HepG2 (cell line): ENCODE results near the gene MRNIP. TPM values are rescaled to one million over a fixed set of nuclear protein-coding genes. Genes with fewer than 3 reads are reported as not detected.

ENCODE experiments used
- ATAC-seq: fragments of 200-7000 bp; cut with Tn5 transposase; 3 replicates; pipeline ENCODE4 v1.9.1; 2020; ENCODE audit warnings: mild to moderate bottlenecking, moderate library complexity
- BruUV-seq: library from RNA; stranded (reverse); fragments of 400-500 nt; replicated peaks from 2 replicates; lab custom pipeline; 2021; lab: Mats Ljungman, UMichigan
- CTCF ChIA-PET: fragments of 300-600 bp; formaldehyde crosslinking; extraction: SDS; loops from one replicate; lab custom pipeline; 2021; ENCODE audit warnings: low total read pairs, inconsistent platforms, low intra/inter-chr PET ratio; lab: Yijun Ruan, JAX
- POLR2A ChIA-PET: fragments of 350-600 bp; sonication (Branson Sonifier 250); formaldehyde crosslinking; loops from one replicate; lab custom pipeline; 2020; ENCODE audit warnings: antibody characterized with exemption, inconsistent platforms; lab: Yijun Ruan, JAX
- DNase-seq: peaks from one replicate; pipeline ENCODE4 v3.0.0-alpha.2; 2015; ENCODE audit warnings: low spot score
- FAIRE-seq: peaks from 3 replicates; lab custom pipeline; 2011; peaks lifted over from hg19 to GRCh38; lab: Jason Lieb, UNC
- H2AFZ ChIP-seq: one replicate; pipeline ENCODE4 v1.6.1; 2011; ENCODE audit warnings: low read length, inconsistent platforms
- H3K27ac ChIP-seq: fragments of 300-600 bp; 3 replicates; pipeline ENCODE4 v1.8.0; 2011; ENCODE audit warnings: mixed run types, mild to moderate bottlenecking, mixed read lengths, low read length, inconsistent platforms; ENCODE audit not compliant: insufficient read depth; ENCODE audit errors: extremely low read length
- H3K27me3 ChIP-seq, 2 experiments: fragments of 200-600 bp in 1 of 2; 2 replicates in 1 of 2; 3 replicates in 1 of 2; pipeline versions ENCODE4 v1.6.0 to v1.8.0; 2011; ENCODE audit warnings: low read length in 2 of 2, mild to moderate bottlenecking in 2 of 2, moderate library complexity in 2 of 2, inconsistent platforms in 1 of 2; ENCODE audit not compliant: insufficient read depth in 2 of 2, control insufficient read depth in 1 of 2
- H3K36me3 ChIP-seq, 2 experiments: fragments of 200-600 bp in 1 of 2; replicated peaks in 1 of 2; 2 replicates in 1 of 2; 3 replicates in 1 of 2; pipeline versions ENCODE4 v1.5.1 to v1.8.0; 2011; ENCODE audit warnings: low read length in 2 of 2, inconsistent platforms in 1 of 2; ENCODE audit not compliant: insufficient read depth in 2 of 2, control insufficient read depth in 1 of 2
- H3K4me1 ChIP-seq: 2 replicates; pipeline ENCODE4 v1.5.1; 2012; ENCODE audit warnings: low read length, inconsistent platforms; ENCODE audit not compliant: insufficient read depth
- H3K4me2 ChIP-seq: 2 replicates; pipeline ENCODE4 v1.6.0; 2011; ENCODE audit warnings: low read depth, low read length, inconsistent platforms
- H3K4me3 ChIP-seq, 3 experiments: fragments of 200-600 bp in 1 of 3; sonication (generic), shearing (Covaris generic) in 1 of 3; replicated peaks in 1 of 3; 2 replicates each; pipeline ENCODE4 v1.5.1; 2011 to 2016; ENCODE audit warnings: low read length in 3 of 3, inconsistent platforms in 2 of 3, low read depth in 2 of 3, mild to moderate bottlenecking in 2 of 3, control low read depth in 1 of 3, mixed read lengths in 1 of 3; ENCODE audit not compliant: insufficient read depth in 1 of 3
- H3K79me2 ChIP-seq: one replicate; pipeline ENCODE4 v1.6.1; 2011; ENCODE audit warnings: low read length, inconsistent platforms; ENCODE audit not compliant: insufficient read depth
- H3K9ac ChIP-seq: 2 replicates; pipeline ENCODE4 v1.6.0; 2011; ENCODE audit warnings: mild to moderate bottlenecking, low read depth, low read length, inconsistent platforms; ENCODE audit not compliant: insufficient read depth
- H3K9me3 ChIP-seq: 2 replicates; pipeline ENCODE4 v1.5.1; 2012; ENCODE audit warnings: mild to moderate bottlenecking, low read length
- H4K20me1 ChIP-seq: 2 replicates; pipeline ENCODE4 v1.6.0; 2011; ENCODE audit warnings: inconsistent platforms, mild to moderate bottlenecking, low read length, moderate library complexity; ENCODE audit not compliant: insufficient read depth
- CSRNP2 ChIP-seq: sonication (generic); formaldehyde crosslinking; conservative IDR thresholded peaks from 2 replicates; pipeline ENCODE4 v1.8.0; 2022; ENCODE audit warnings: low read depth, missing genetic modification reagents
- FOSL1 ChIP-seq: sonication (generic); formaldehyde crosslinking; IDR thresholded peaks from 2 replicates; pipeline ENCODE4 v1.9.0; 2021; ENCODE audit warnings: missing genetic modification reagents, borderline replicate concordance
- HOXA7 ChIP-seq: sonication (generic); formaldehyde crosslinking; IDR thresholded peaks from 2 replicates; pipeline ENCODE4 v1.8.1; 2022; ENCODE audit warnings: mild to moderate bottlenecking, missing genetic modification reagents, moderate library complexity
- MTERF4 ChIP-seq: sonication (generic); formaldehyde crosslinking; IDR thresholded peaks from 2 replicates; pipeline ENCODE4 v1.8.0; 2023; ENCODE audit warnings: mild to moderate bottlenecking, missing genetic modification reagents
- MZF1 ChIP-seq: sonication (generic); formaldehyde crosslinking; IDR thresholded peaks from 2 replicates; pipeline ENCODE4 v1.8.1; 2023; ENCODE audit warnings: mild to moderate bottlenecking, missing genetic modification reagents, borderline replicate concordance
- SIN3A ChIP-seq: IDR thresholded peaks from 2 replicates; pipeline ENCODE4 v1.6.1; 2011; ENCODE audit warnings: low read depth, mild to moderate bottlenecking, control low read depth, low read length, borderline replicate concordance
- ZFY ChIP-seq: sonication (generic); formaldehyde crosslinking; IDR thresholded peaks from 2 replicates; pipeline ENCODE4 v1.4.0; 2020; ENCODE audit warnings: missing genetic modification reagents
- ZKSCAN8 ChIP-seq: IDR thresholded peaks from 2 replicates; pipeline ENCODE4 v1.6.1; 2016; ENCODE audit warnings: borderline replicate concordance, missing genetic modification reagents, missing compliant biosample characterization
- ZNF138 ChIP-seq: sonication (generic); formaldehyde crosslinking; IDR thresholded peaks from 2 replicates; pipeline ENCODE4 v1.5.0; 2020; ENCODE audit warnings: mild to moderate bottlenecking, low read depth, missing genetic modification reagents
- ZSCAN12 ChIP-seq: sonication (generic); formaldehyde crosslinking; IDR thresholded peaks from 2 replicates; pipeline ENCODE4 v1.9.0; 2021; ENCODE audit warnings: mild to moderate bottlenecking, missing genetic modification reagents
- ZSCAN22 ChIP-seq: sonication (generic); formaldehyde crosslinking; IDR thresholded peaks from 2 replicates; pipeline ENCODE4 v1.4.0; 2020; ENCODE audit warnings: mild to moderate bottlenecking, missing genetic modification reagents
- WGBS: methylation state at CpG from one replicate; pipeline ENCODE4 v1.1.6; 2017; ENCODE audit warnings: low lambda C conversion rate; 5-methylcytosine and 5-hydroxymethylcytosine counted together
- in situ Hi-C: cut with HindIII; loops from 2 replicates; pipeline ENCODE4 v1.10.0; 2017; ENCODE audit warnings: low pct_unique_long_range_greater_than_20kb; ENCODE audit not compliant: extremely low pct_ligation_motif_present
- intact Hi-C: fragments of 100-400 bp; cut with micrococcal nuclease; formaldehyde crosslinking; loops from one replicate; pipeline ENCODE4 v1.10.0; 2022; ENCODE audit not compliant: unreplicated experiment
- polyA plus RNA-seq, 8 experiments: library from polyadenylated mRNA; depleted of rRNA in 3 of 8; stranded (reverse) in 7 of 8; unstranded in 1 of 8; fragments of >200 nt; fragmentation: Illumina TruSeq in 4 of 8; extraction: Trizol in 4 of 8; gene quantifications; 2 replicates each; pipeline versions ENCODE4 v1.2.1 to v1.2.3, GENCODE V29; 2011 to 2016; ENCODE audit warnings: low read depth in 4 of 8, missing spikeins in 1 of 8, mixed read lengths in 1 of 8; ENCODE audit not compliant: insufficient read depth in 1 of 8
- total RNA-seq, 5 experiments: library from RNA; depleted of rRNA; stranded (reverse); fragments of >200 nt; fragmentation: Illumina TruSeq; extraction: Trizol; gene quantifications; 2 replicates each; pipeline ENCODE4 v1.2.3, GENCODE V29; 2016; ENCODE audit warnings: low read depth in 1 of 5
- TF ChIP-seq, protein P1 (sequence below): sonication (generic); formaldehyde crosslinking; IDR thresholded peaks from 2 replicates; pipeline ENCODE4 v1.5.1; 2020; ENCODE audit warnings: missing genetic modification reagents, mild to moderate bottlenecking, borderline replicate concordance

Gene MRNIP
- total and polyA plus RNA-seq, 2 of the 13 experiments (the other 11 are each of a cell fraction or from before 2014, with no cell fraction given) = 15.5 to 34.1 TPM

- Histone ChIP-seq H3K36me3 (peaks cover 14 to 55% of the 10 kb centered on the region in 2 experiments), H3K27me3 (no peaks in the 10 kb centered on the region), H3K4me2 (no peak overlapping the region), H3K9ac (no peak overlapping the region), H4K20me1 (no peaks in the 10 kb centered on the region), H3K4me1 (no peaks in the 10 kb centered on the region), H2AFZ (no peak overlapping the region), H3K9me3 (peaks cover 21% of the 10 kb centered on the region), H3K4me3 (no peak overlapping the region), H3K79me2 (no peaks in the 10 kb centered on the region), H3K27ac (no peak overlapping the region)
- DNase-seq (no peak), ATAC-seq (peak; percentile 13; the same call in 1 of the 3 replicates), FAIRE-seq (no peak)
- in situ Hi-C loops = no loop called here
- ChIA-PET CTCF (no interaction called here), POLR2A (no interaction called here)
- WGBS = 98% methylated on average over 12 of the region's 31 CpGs
- BruUV-seq = no TSS peak
- TF ChIP-seq CSRNP2 (no peak), SIN3A (no peak), ZFY (CRISPR knock-in tag) (no peak), ZKSCAN8 (no peak), ZSCAN22 (no peak), ZSCAN12 (CRISPR knock-in tag) (no peak), FOSL1 (CRISPR knock-in tag) (no peak), MZF1 (no peak), MTERF4 (CRISPR knock-in tag) (no peak), ZNF138 (CRISPR knock-in tag) (no peak), HOXA7 (no peak)
- TF ChIP-seq, protein P1, sequence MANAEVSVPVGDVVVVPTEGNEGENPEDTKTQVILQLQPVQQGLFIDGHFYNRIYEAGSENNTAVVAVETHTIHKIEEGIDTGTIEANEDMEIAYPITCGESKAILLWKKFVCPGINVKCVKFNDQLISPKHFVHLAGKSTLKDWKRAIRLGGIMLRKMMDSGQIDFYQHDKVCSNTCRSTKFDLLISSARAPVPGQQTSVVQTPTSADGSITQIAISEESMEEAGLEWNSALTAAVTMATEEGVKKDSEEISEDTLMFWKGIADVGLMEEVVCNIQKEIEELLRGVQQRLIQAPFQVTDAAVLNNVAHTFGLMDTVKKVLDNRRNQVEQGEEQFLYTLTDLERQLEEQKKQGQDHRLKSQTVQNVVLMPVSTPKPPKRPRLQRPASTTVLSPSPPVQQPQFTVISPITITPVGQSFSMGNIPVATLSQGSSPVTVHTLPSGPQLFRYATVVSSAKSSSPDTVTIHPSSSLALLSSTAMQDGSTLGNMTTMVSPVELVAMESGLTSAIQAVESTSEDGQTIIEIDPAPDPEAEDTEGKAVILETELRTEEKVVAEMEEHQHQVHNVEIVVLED (CRISPR knock-in tag) = no peak
- intact Hi-C loops = no loop called here
These were observed 20.5 kb upstream of the MRNIP start for GRCh38 chr5:179879003-179879689.
